Transverse colon (tissue), 4 donors: ENCODE measurements around the gene ENTPD7.
"Not testable (repeated sequence)": the region's sequence is repeated elsewhere in the genome, so short reads cannot be mapped to it uniquely, and the experiment has no call there.

Experiments used
- POLR2A ChIP-seq: fragments of 450-650 bp; IDR thresholded peaks from one replicate; pipeline ENCODE4 v1.6.1; 2016; ENCODE audit warnings: antibody characterized with exemption, mild to moderate bottlenecking, moderate library complexity
- POLR2AphosphoS5 ChIP-seq, 3 donors: sonication (generic); formaldehyde crosslinking; IDR thresholded peaks; one replicate each; pipeline ENCODE4 v1.6.1; 2016; ENCODE audit warnings: antibody characterized with exemption in 3 of 3
- TF ChIP-seq, protein P1 (sequence below), 5 experiments: fragments of 200-600 bp in 3 of 5; fragments of 450-650 bp in 2 of 5; sonication (generic) in 3 of 5; IDR thresholded peaks; 1 replicate in 2 of 5; 2 replicates in 3 of 5; pipeline ENCODE4 v1.5.1; 2016 to 2017; ENCODE audit warnings: antibody characterized with exemption in 5 of 5, inconsistent platforms in 3 of 5, mild to moderate bottlenecking in 2 of 5, moderate library complexity in 1 of 5

DNA sequence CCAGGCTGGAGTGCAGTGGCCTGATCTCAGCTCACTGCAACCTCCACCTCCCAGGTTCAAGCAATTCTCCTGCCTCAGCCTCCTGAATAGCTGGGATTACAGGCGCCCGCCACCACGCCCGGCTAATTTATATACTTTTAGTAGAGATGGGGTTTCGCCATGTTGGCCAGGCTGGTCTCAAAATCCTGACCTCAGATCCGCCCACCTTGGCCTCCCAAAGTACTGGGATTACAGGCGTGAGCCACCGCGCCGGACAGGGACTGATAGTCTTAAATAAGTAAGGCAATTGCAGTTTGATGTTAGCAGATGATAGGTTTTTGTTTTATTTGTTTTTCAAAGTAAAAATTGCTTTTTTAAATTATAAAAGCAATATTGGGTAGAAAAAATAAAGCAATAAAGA lies 74.8 kb downstream of the ENTPD7 start:
- not testable (repeated sequence) for TF ChIP-seq POLR2A; POLR2AphosphoS5 (IDR thresholded peaks at IDR 0.05)
- TF ChIP-seq, protein P1, sequence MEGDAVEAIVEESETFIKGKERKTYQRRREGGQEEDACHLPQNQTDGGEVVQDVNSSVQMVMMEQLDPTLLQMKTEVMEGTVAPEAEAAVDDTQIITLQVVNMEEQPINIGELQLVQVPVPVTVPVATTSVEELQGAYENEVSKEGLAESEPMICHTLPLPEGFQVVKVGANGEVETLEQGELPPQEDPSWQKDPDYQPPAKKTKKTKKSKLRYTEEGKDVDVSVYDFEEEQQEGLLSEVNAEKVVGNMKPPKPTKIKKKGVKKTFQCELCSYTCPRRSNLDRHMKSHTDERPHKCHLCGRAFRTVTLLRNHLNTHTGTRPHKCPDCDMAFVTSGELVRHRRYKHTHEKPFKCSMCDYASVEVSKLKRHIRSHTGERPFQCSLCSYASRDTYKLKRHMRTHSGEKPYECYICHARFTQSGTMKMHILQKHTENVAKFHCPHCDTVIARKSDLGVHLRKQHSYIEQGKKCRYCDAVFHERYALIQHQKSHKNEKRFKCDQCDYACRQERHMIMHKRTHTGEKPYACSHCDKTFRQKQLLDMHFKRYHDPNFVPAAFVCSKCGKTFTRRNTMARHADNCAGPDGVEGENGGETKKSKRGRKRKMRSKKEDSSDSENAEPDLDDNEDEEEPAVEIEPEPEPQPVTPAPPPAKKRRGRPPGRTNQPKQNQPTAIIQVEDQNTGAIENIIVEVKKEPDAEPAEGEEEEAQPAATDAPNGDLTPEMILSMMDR (IDR thresholded peaks at IDR 0.05) = not testable (repeated sequence)
